Measurements from ENCODE around the gene MMP17. TPM values are rescaled to one million over a fixed set of nuclear protein-coding genes. Genes with fewer than 3 reads are reported as not detected.

Gene MMP17
- total and polyA plus RNA-seq, 2 of the 4 experiments (the other 2 are of a cell fraction) = 1.4 to 11.8 TPM

GRCh38 chr12:131803961-131804521 lies 24.2 kb upstream of the MMP17 start:
- H4K20me1 ChIP-seq (ENCODE audit: insufficient read depth, low read length) = no peaks in the 10 kb centered on the region
- peak overlapping the region; percentile 79 for H2AK5ac ChIP-seq (ENCODE audit: low read depth, low read length)
- peak overlapping the region; percentile 93 for H3K4ac ChIP-seq (ENCODE audit: low read depth, low read length)
- dilution Hi-C loops (cut with HindIII; ENCODE audit: low sequenced_read_pairs, unreplicated experiment) (no loop called here), intact Hi-C loops (cut with micrococcal nuclease) (no loop called here), in situ Hi-C loops (cut with MboI; ENCODE audit: low sequenced_read_pairs) (no loop called here)
- peaks cover 17% of the 10 kb centered on the region for H3K36me3 ChIP-seq (ENCODE audit: control insufficient read depth, insufficient read depth, low read length)
- no TSS peak for BruUV-seq (replicated peaks)
- H3K56ac ChIP-seq (ENCODE audit: extremely low read depth, insufficient read depth, low read length) = no peak overlapping the region
- POLR2A ChIA-PET (ENCODE audit: unreplicated experiment) = no interaction called here
- ATAC-seq (ENCODE audit: low read depth) (peak; percentile 84), DNase-seq (peak; percentile 60)
- no CpG with 5 or more reads among the region's 11 CpGs for WGBS, 2 experiments (ENCODE audit: extremely low coverage in 2 of 2, insufficient read length in 1 of 2)
- no peak overlapping the region for H4K5ac ChIP-seq (ENCODE audit: low read depth, low read length)
- peak overlapping the region; percentile 93 for H2AK9ac ChIP-seq (replicated peaks; ENCODE audit: low read depth, low read length, poor library complexity)
- peak overlapping the region; percentile 20; the same call in 1 of the 2 replicates for H3K18ac ChIP-seq (ENCODE audit: low read depth, low read length)
- H3K27me3 ChIP-seq (ENCODE audit: control insufficient read depth, insufficient read depth, low read length) = no peaks in the 10 kb centered on the region
- peaks cover 3% of the 10 kb centered on the region; the same call in 1 of the 2 replicates for H3K9me1 ChIP-seq (ENCODE audit: insufficient read depth, low read length)
- H3K4me3 ChIP-seq (ENCODE audit: insufficient read depth, low read depth, low read length) = no peak overlapping the region
- peak overlapping the region; percentile 90 for H3K23ac ChIP-seq (ENCODE audit: low read depth, low read length)
- no peak overlapping the region for H2BK5ac ChIP-seq (ENCODE audit: low read depth, low read length, poor library complexity, severe bottlenecking)
- no peaks in the 10 kb centered on the region for H3K9me3 ChIP-seq (ENCODE audit: control insufficient read depth, insufficient read depth, low read length)
- peak overlapping the region; percentile 89; the same call in 1 of the 3 replicates for H2BK15ac ChIP-seq (ENCODE audit: low read depth, low read length)
- H2BK20ac ChIP-seq (ENCODE audit: low read depth, low read length) = peak overlapping the region; percentile 91
- H3K4me1 ChIP-seq (ENCODE audit: control insufficient read depth, insufficient read depth, low read length) = peaks cover 4% of the 10 kb centered on the region; the same call in 1 of the 2 replicates
- H2BK120ac ChIP-seq (ENCODE audit: low read depth, low read length) = peak overlapping the region; percentile 91
- H3K9ac ChIP-seq (ENCODE audit: low read depth, low read length) = peak overlapping the region; percentile 12; the same call in 1 of the 2 replicates
- H2AFZ ChIP-seq (replicated peaks; ENCODE audit: low read length, poor library complexity) = peak overlapping the region; percentile 97
- CTCF ChIA-PET = interaction anchor here (0.7 kb wide), 1 partner anchor 206 kb away, joined by 4 read pairs; no protein-coding TSS in a partner anchor
- H3K79me1 ChIP-seq (ENCODE audit: low read depth in 1 of 2, low read length in 2 of 2) = no peaks in the 10 kb centered on the region; a peak in 1 of 4 replicates
- H3K4me2 ChIP-seq (ENCODE audit: low read depth, low read length) = peak overlapping the region; percentile 32
- H3K14ac ChIP-seq (replicated peaks; ENCODE audit: low read depth, low read length) = peak overlapping the region; percentile 89; the same call in 1 of the 2 replicates
- H4K91ac ChIP-seq (ENCODE audit: insufficient read depth, low read depth, low read length) = peak overlapping the region; percentile 78
- peak overlapping the region in 1 of 2 experiments; percentile 82; a peak in 2 of 4 replicates for H4K8ac ChIP-seq (ENCODE audit: low read depth in 2 of 2, low read length in 2 of 2)
- peak overlapping the region; percentile 44; the same call in 1 of the 2 replicates for H3K27ac ChIP-seq (ENCODE audit: insufficient read depth, low read length)
- TF ChIP-seq POLR2A (IDR thresholded peaks at IDR 0.05; ENCODE audit: low read depth, low read length) (no peak), RCOR1 (IDR thresholded peaks at IDR 0.05; ENCODE audit: insufficient replicate concordance, low read length) (no peak), BHLHE40 (IDR thresholded peaks at IDR 0.05; ENCODE audit: low read depth, low read length) (peak; percentile 51; the same call in 1 of the 2 replicates), SMC3 (IDR thresholded peaks at IDR 0.05; ENCODE audit: low read depth, low read length) (no peak), MAZ (IDR thresholded peaks at IDR 0.05; ENCODE audit: borderline replicate concordance, low read depth, low read length) (no peak), USF2 (IDR thresholded peaks at IDR 0.05; ENCODE audit: low read depth, low read length) (peak; percentile 66; the same call in 1 of the 2 replicates), CTCF (conservative IDR thresholded peaks at IDR 0.05; ENCODE audit: low read depth, low read length) (no peak), MAFK (IDR thresholded peaks at IDR 0.05; ENCODE audit: low read depth, low read length) (no peak), MXI1 (IDR thresholded peaks at IDR 0.05; ENCODE audit: borderline replicate concordance, low read depth, low read length) (no peak), NFE2L2 (IDR thresholded peaks at IDR 0.05; ENCODE audit: low read depth, low read length) (no peak), CEBPB (IDR thresholded peaks at IDR 0.05; ENCODE audit: low read depth, low read length) (no peak), CHD1 (IDR thresholded peaks at IDR 0.05; ENCODE audit: low read depth, low read length) (no peak), RFX5 (IDR thresholded peaks at IDR 0.05; ENCODE audit: low read depth, low read length) (no peak), FOS (IDR thresholded peaks at IDR 0.05; ENCODE audit: low read depth, low read length) (no peak)
- TF ChIP-seq, protein P1, sequence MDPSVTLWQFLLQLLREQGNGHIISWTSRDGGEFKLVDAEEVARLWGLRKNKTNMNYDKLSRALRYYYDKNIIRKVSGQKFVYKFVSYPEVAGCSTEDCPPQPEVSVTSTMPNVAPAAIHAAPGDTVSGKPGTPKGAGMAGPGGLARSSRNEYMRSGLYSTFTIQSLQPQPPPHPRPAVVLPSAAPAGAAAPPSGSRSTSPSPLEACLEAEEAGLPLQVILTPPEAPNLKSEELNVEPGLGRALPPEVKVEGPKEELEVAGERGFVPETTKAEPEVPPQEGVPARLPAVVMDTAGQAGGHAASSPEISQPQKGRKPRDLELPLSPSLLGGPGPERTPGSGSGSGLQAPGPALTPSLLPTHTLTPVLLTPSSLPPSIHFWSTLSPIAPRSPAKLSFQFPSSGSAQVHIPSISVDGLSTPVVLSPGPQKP (IDR thresholded peaks at IDR 0.05; ENCODE audit: borderline replicate concordance, low read depth, low read length) = no peak
